B cell (primary cell): Measurements from ENCODE around the gene MLXIP. TPM values are rescaled to one million over a fixed set of nuclear protein-coding genes. Genes with fewer than 3 reads are reported as not detected.

Experiments
- ATAC-seq: fragments of 200-7000 bp; cut with Tn5 transposase; one replicate; pipeline ENCODE4 v1.10.0; 2021; ENCODE audit warnings: low read depth, mild to moderate bottlenecking, moderate number of reproducible peaks, moderate library complexity
- CTCF ChIA-PET: fragments of 350-600 bp; sonication (Branson Sonifier 250); formaldehyde crosslinking; loops from one replicate; lab custom pipeline; 2021; ENCODE audit warnings: antibody characterized with exemption, inconsistent platforms; lab: Charles Lee
- POLR2A ChIA-PET: fragments of 350-600 bp; sonication (Branson Sonifier 250); formaldehyde crosslinking; loops from one replicate; lab custom pipeline; 2021; ENCODE audit warnings: antibody characterized with exemption; lab: Charles Lee
- DNase-seq: peaks from one replicate; pipeline ENCODE4 v3.0.0; 2013
- H2AFZ ChIP-seq: 2 replicates; pipeline ENCODE4 v1.6.1; 2012; ENCODE audit warnings: mild to moderate bottlenecking, low read depth, low read length; ENCODE audit not compliant: insufficient read depth, poor library complexity, severe bottlenecking
- H3K27ac ChIP-seq, 2 donors: 1 replicate in 1 of 2; 2 replicates in 1 of 2; pipeline ENCODE4 v1.5.1; 2012 to 2013; ENCODE audit warnings: low read length in 2 of 2, mild to moderate bottlenecking in 2 of 2, moderate library complexity in 1 of 2
- H3K27me3 ChIP-seq, 4 experiments: fragments of 200-600 bp in 1 of 4; sonication (generic) in 1 of 4; replicated peaks in 1 of 4; 1 replicate in 2 of 4; 2 replicates in 2 of 4; pipeline versions ENCODE4 v1.6.1 to v1.7.0; 2013 to 2016; ENCODE audit warnings: low read length in 3 of 4, mild to moderate bottlenecking in 2 of 4, mixed read lengths in 1 of 4, moderate library complexity in 1 of 4; ENCODE audit not compliant: insufficient read depth in 4 of 4, control insufficient read depth in 3 of 4; ENCODE audit errors: control extremely low read depth in 1 of 4
- H3K36me3 ChIP-seq, 2 experiments: replicated peaks in 1 of 2; 1 replicate in 1 of 2; 2 replicates in 1 of 2; pipeline versions ENCODE4 v1.6.1 to v1.7.1; 2013; ENCODE audit warnings: low read length in 1 of 2; ENCODE audit not compliant: insufficient read depth in 2 of 2, control insufficient read depth in 1 of 2; ENCODE audit errors: control extremely low read depth in 1 of 2, extremely low read depth in 1 of 2
- H3K4me1 ChIP-seq, 2 donors: fragments of 200-600 bp in 1 of 2; sonication (generic) in 1 of 2; 1 replicate in 1 of 2; 2 replicates in 1 of 2; pipeline versions ENCODE4 v1.5.1 to v1.6.1; 2013 to 2017; ENCODE audit warnings: low read length in 2 of 2; ENCODE audit not compliant: control insufficient read depth in 2 of 2, insufficient read depth in 2 of 2
- H3K4me2 ChIP-seq: replicated peaks from 2 replicates; pipeline ENCODE3; 2012; ENCODE audit warnings: mild to moderate bottlenecking, low read depth, low read length; ENCODE audit not compliant: poor library complexity, severe bottlenecking
- H3K4me3 ChIP-seq, 5 experiments: fragments of 200-600 bp in 1 of 5; sonication (generic) in 1 of 5; 1 replicate in 3 of 5; 2 replicates in 2 of 5; pipeline versions ENCODE4 v1.5.1 to v1.7.0; 2011 to 2016; ENCODE audit warnings: low read length in 4 of 5, mild to moderate bottlenecking in 4 of 5, low read depth in 2 of 5, control low read depth in 1 of 5, moderate library complexity in 1 of 5; ENCODE audit not compliant: insufficient read depth in 1 of 5; ENCODE audit errors: control extremely low read depth in 1 of 5, extremely low read depth in 1 of 5
- H3K79me2 ChIP-seq: fragments of 200-600 bp; sonication (generic); one replicate; pipeline ENCODE4 v1.6.0; 2016; ENCODE audit warnings: low read length; ENCODE audit not compliant: control insufficient read depth, insufficient read depth
- H3K9ac ChIP-seq: fragments of 200-600 bp; sonication (generic); 2 replicates; pipeline ENCODE4 v1.6.1; 2017; ENCODE audit warnings: mild to moderate bottlenecking, low read length, moderate library complexity
- H3K9me3 ChIP-seq, 3 donors: one replicate each; pipeline versions ENCODE4 v1.6.1 to v1.7.1; 2013; ENCODE audit warnings: low read length in 2 of 3; ENCODE audit not compliant: control insufficient read depth in 2 of 3, insufficient read depth in 1 of 3; ENCODE audit errors: control extremely low read depth in 1 of 3
- H4K20me1 ChIP-seq: 2 replicates; pipeline ENCODE4 v1.6.0; 2012; ENCODE audit warnings: mild to moderate bottlenecking, low read length; ENCODE audit not compliant: insufficient read depth, control insufficient read depth, poor library complexity, severe bottlenecking
- H3K27ac Mint-ChIP-seq: one replicate; pipeline ENCODE4 v1.8.0; 2021; ENCODE audit warnings: mixed read lengths
- H3K27me3 Mint-ChIP-seq: one replicate; pipeline ENCODE4 v1.8.0; 2021; ENCODE audit warnings: mixed read lengths
- H3K4me1 Mint-ChIP-seq: one replicate; pipeline ENCODE4 v1.8.0; 2021; ENCODE audit warnings: mixed read lengths
- H3K4me3 Mint-ChIP-seq: one replicate; pipeline ENCODE4 v1.8.0; 2021; ENCODE audit warnings: mixed read lengths
- H3K9me3 Mint-ChIP-seq: one replicate; pipeline ENCODE4 v1.8.0; 2022; ENCODE audit warnings: mixed read lengths; ENCODE audit not compliant: insufficient read depth
- EZH2 ChIP-seq: IDR thresholded peaks from 2 replicates; pipeline ENCODE4 v1.6.1; 2012; ENCODE audit warnings: borderline replicate concordance, low read depth, mild to moderate bottlenecking, moderate library complexity, low read length; ENCODE audit not compliant: insufficient read depth, poor library complexity, severe bottlenecking
- WGBS: methylation state at CpG from one replicate; pipeline ENCODE4 v1.1.5; 2013; ENCODE audit warnings: missing lambda C conversion rate; ENCODE audit not compliant: insufficient coverage; 5-methylcytosine and 5-hydroxymethylcytosine counted together
- intact Hi-C: fragments of 100-400 bp; cut with micrococcal nuclease; formaldehyde crosslinking; loops from one replicate; pipeline ENCODE4 v1.10.0; 2022
- polyA plus RNA-seq: library from polyadenylated mRNA; depleted of rRNA; stranded (reverse); fragments of >200 nt; gene quantifications from 2 replicates; pipeline ENCODE4 v1.2.3, GENCODE V29; 2012
- total RNA-seq, 2 donors: library from RNA; stranded (reverse); fragments of 120-200 nt in 1 of 2; gene quantifications; 1 replicate in 1 of 2; 2 replicates in 1 of 2; pipeline versions ENCODE4 v1.2.3 to v1.2.4, GENCODE V29; 2013 to 2022
- TF ChIP-seq, protein P1 (sequence below): fragments of 200-600 bp; IDR thresholded peaks from one replicate; pipeline ENCODE4 v1.8.0; 2022; ENCODE audit warnings: antibody characterized with exemption, mild to moderate bottlenecking

Gene MLXIP
- total and polyA plus RNA-seq, 2 donors (not counting 1 experiment from before 2014, with no cell fraction given): 28.1 to 91.2 TPM

- ChIA-PET POLR2A (interaction anchor here (1.3 kb wide), 1 partner anchor 10 kb away, joined by 3 read pairs; no protein-coding TSS in a partner anchor), CTCF (interaction anchor here (0.5 to 4.0 kb wide), 7 partner anchors 12 to 137 kb away, joined by 3 to 18 read pairs (median 4); partner anchors contain the start of gene CFAP251)
- TF ChIP-seq, protein P1, sequence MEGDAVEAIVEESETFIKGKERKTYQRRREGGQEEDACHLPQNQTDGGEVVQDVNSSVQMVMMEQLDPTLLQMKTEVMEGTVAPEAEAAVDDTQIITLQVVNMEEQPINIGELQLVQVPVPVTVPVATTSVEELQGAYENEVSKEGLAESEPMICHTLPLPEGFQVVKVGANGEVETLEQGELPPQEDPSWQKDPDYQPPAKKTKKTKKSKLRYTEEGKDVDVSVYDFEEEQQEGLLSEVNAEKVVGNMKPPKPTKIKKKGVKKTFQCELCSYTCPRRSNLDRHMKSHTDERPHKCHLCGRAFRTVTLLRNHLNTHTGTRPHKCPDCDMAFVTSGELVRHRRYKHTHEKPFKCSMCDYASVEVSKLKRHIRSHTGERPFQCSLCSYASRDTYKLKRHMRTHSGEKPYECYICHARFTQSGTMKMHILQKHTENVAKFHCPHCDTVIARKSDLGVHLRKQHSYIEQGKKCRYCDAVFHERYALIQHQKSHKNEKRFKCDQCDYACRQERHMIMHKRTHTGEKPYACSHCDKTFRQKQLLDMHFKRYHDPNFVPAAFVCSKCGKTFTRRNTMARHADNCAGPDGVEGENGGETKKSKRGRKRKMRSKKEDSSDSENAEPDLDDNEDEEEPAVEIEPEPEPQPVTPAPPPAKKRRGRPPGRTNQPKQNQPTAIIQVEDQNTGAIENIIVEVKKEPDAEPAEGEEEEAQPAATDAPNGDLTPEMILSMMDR: no peak
- no peak for TF ChIP-seq EZH2
- Histone ChIP-seq H3K79me2 (peaks cover 96% of the 10 kb centered on the region), H3K4me1 (peaks cover 58 to 77% of the 10 kb centered on the region in 2 donors), H4K20me1 (peaks cover 88% of the 10 kb centered on the region), H3K4me3 (no peak overlapping the region), H3K27ac (peak overlapping the region; percentile 15 to 70), H3K9ac (no peak overlapping the region), H3K9me3 (peaks cover 0 to 5% (median 0%) of the 10 kb centered on the region in 3 donors), H2AFZ (no peak overlapping the region), H3K27me3 (no peaks in the 10 kb centered on the region), H3K4me2 (peak overlapping the region; percentile 56), H3K36me3 (peaks cover 1 to 22% of the 10 kb centered on the region in 2 experiments)
- Mint-ChIP-seq H3K9me3 (no peaks in the 10 kb centered on the region), H3K4me3 (peak overlapping the region; percentile 85), H3K4me1 (peaks cover 65% of the 10 kb centered on the region), H3K27me3 (no peaks in the 10 kb centered on the region), H3K27ac (peak overlapping the region; percentile 85)
- intact Hi-C loops: loop anchor here (5.0 kb wide), 1 partner anchor 73 kb away; no protein-coding TSS in a partner anchor
- peak; percentile 18 for ATAC-seq
- 47% methylated on average over 3 of the region's 13 CpGs for WGBS
- DNase-seq: peak; percentile 56
These were observed 48.0 kb upstream of the MLXIP start for GRCh38 chr12:122030424-122031035.
